ENCODE measurements around the gene PSME4. TPM values are rescaled to one million over a fixed set of nuclear protein-coding genes. Genes with fewer than 3 reads are reported as not detected.
"Not testable (repeated sequence)": the region's sequence is repeated elsewhere in the genome, so short reads cannot be mapped to it uniquely, and the experiment has no call there.

Gene PSME4
- polyA plus RNA-seq, 1 donor from 2014 or later: 23.4 TPM

GRCh38 chr2:53840580-53840979 is 130.2 kb downstream of the PSME4 start:
- no peaks in the 10 kb centered on the region for H3K9me3 ChIP-seq (ENCODE audit: low read length)
- H3K4me3 ChIP-seq (ENCODE audit: low read length): no peak overlapping the region
- no peaks in the 10 kb centered on the region for H3K79me2 ChIP-seq (replicated peaks; ENCODE audit: insufficient read depth, low read length)
- H3K4me2 ChIP-seq (ENCODE audit: low read length): no peak overlapping the region
- H3F3A ChIP-seq (ENCODE audit: insufficient read depth, low read length, poor library complexity, severe bottlenecking): no peaks in the 10 kb centered on the region
- no peak overlapping the region for H3K27ac ChIP-seq (ENCODE audit: low read length)
- H4K20me1 ChIP-seq (ENCODE audit: insufficient read depth): no peaks in the 10 kb centered on the region
- no peaks in the 10 kb centered on the region for H3K36me3 ChIP-seq (ENCODE audit: insufficient read depth, low read length)
- no peaks in the 10 kb centered on the region for H3K9me2 ChIP-seq (ENCODE audit: insufficient read depth, low read length)
- H3K9ac ChIP-seq (ENCODE audit: low read length): no peak overlapping the region
- TF ChIP-seq SMC3 (conservative IDR thresholded peaks at IDR 0.05; ENCODE audit: poor library complexity) (no peak), REST (IDR thresholded peaks at IDR 0.05; ENCODE audit: borderline replicate concordance) (no peak), CTCF (IDR thresholded peaks at IDR 0.05; ENCODE audit: poor library complexity, severe bottlenecking) (no peak), RAD21 (conservative IDR thresholded peaks at IDR 0.05) (no peak), TAF1 (IDR thresholded peaks at IDR 0.05; ENCODE audit: low read depth) (no peak), EZH2 (IDR thresholded peaks at IDR 0.05; ENCODE audit: borderline replicate concordance, insufficient read depth, low read length, poor library complexity, severe bottlenecking) (no peak), EP300 (conservative IDR thresholded peaks at IDR 0.05; ENCODE audit: poor library complexity, severe bottlenecking) (no peak), MXI1 (conservative IDR thresholded peaks at IDR 0.05; ENCODE audit: poor library complexity, severe bottlenecking) (no peak), POLR2AphosphoS5 (IDR thresholded peaks at IDR 0.05) (no peak)
- no peaks in the 10 kb centered on the region for H3K27me3 ChIP-seq (ENCODE audit: insufficient read depth, low read depth, low read length)
- no peak overlapping the region for H2AFZ ChIP-seq (ENCODE audit: low read depth, low read length)

GRCh38 chr2:53829980-53830290 is 140.9 kb downstream of the PSME4 start:
- H3K79me2 ChIP-seq (replicated peaks; ENCODE audit: insufficient read depth, low read length); H4K20me1 ChIP-seq (ENCODE audit: insufficient read depth); H3K36me3 ChIP-seq (ENCODE audit: insufficient read depth, low read length); H3K9me2 ChIP-seq (ENCODE audit: insufficient read depth, low read length); H3K27me3 ChIP-seq (ENCODE audit: insufficient read depth, low read depth, low read length); H2AFZ ChIP-seq (ENCODE audit: low read depth, low read length); H3K9ac ChIP-seq (ENCODE audit: low read length); H3F3A ChIP-seq (ENCODE audit: insufficient read depth, low read length, poor library complexity, severe bottlenecking); H3K4me2 ChIP-seq (ENCODE audit: low read length); H3K27ac ChIP-seq (ENCODE audit: low read length); H3K9me3 ChIP-seq (ENCODE audit: low read length); H3K4me3 ChIP-seq (ENCODE audit: low read length): not testable (repeated sequence)

- H3K9ac ChIP-seq (ENCODE audit: low read length): no peak overlapping the region
- H2AFZ ChIP-seq (ENCODE audit: low read depth, low read length): no peak overlapping the region
- H3F3A ChIP-seq (ENCODE audit: insufficient read depth, low read length, poor library complexity, severe bottlenecking): no peaks in the 10 kb centered on the region
- H3K27ac ChIP-seq (ENCODE audit: low read length): no peak overlapping the region
- H3K4me2 ChIP-seq (ENCODE audit: low read length): no peak overlapping the region
- TF ChIP-seq EZH2 (IDR thresholded peaks at IDR 0.05; ENCODE audit: borderline replicate concordance, insufficient read depth, low read length, poor library complexity, severe bottlenecking): no peak
- TF ChIP-seq EP300 (conservative IDR thresholded peaks at IDR 0.05; ENCODE audit: poor library complexity, severe bottlenecking): no peak
- no peak for TF ChIP-seq CTCF (IDR thresholded peaks at IDR 0.05; ENCODE audit: poor library complexity, severe bottlenecking)
- TF ChIP-seq RAD21 (conservative IDR thresholded peaks at IDR 0.05): no peak
- no peak for TF ChIP-seq POLR2AphosphoS5 (IDR thresholded peaks at IDR 0.05)
- no peak for TF ChIP-seq SMC3 (conservative IDR thresholded peaks at IDR 0.05; ENCODE audit: poor library complexity)
- no peak for TF ChIP-seq TAF1 (IDR thresholded peaks at IDR 0.05; ENCODE audit: low read depth)
- no peak for TF ChIP-seq REST (IDR thresholded peaks at IDR 0.05; ENCODE audit: borderline replicate concordance)
- no peak for TF ChIP-seq MXI1 (conservative IDR thresholded peaks at IDR 0.05; ENCODE audit: poor library complexity, severe bottlenecking)
- no peaks in the 10 kb centered on the region for H4K20me1 ChIP-seq (ENCODE audit: insufficient read depth)
- no peaks in the 10 kb centered on the region for H3K36me3 ChIP-seq (ENCODE audit: insufficient read depth, low read length)
- H3K9me2 ChIP-seq (ENCODE audit: insufficient read depth, low read length): no peaks in the 10 kb centered on the region
- no peaks in the 10 kb centered on the region for H3K79me2 ChIP-seq (replicated peaks; ENCODE audit: insufficient read depth, low read length)
- no peaks in the 10 kb centered on the region for H3K9me3 ChIP-seq (ENCODE audit: low read length)
- no peaks in the 10 kb centered on the region for H3K27me3 ChIP-seq (ENCODE audit: insufficient read depth, low read depth, low read length)
- H3K4me3 ChIP-seq (ENCODE audit: low read length): no peak overlapping the region
These were observed 141.4 kb downstream of the PSME4 start for GRCh38 chr2:53829273-53829979.

All from neural cell (in vitro differentiated cells).